HEK293T (cell line): ENCODE data around the gene FHAD1.

Experiments used
- ARNT ChIP-seq: fragments of 450-650 bp; IDR thresholded peaks from 2 replicates; pipeline ENCODE4 v1.6.1; 2017; ENCODE audit warnings: mild to moderate bottlenecking
- BHLHE40 ChIP-seq: fragments of 450-650 bp; IDR thresholded peaks from 2 replicates; pipeline ENCODE4 v1.6.1; 2016; ENCODE audit warnings: mild to moderate bottlenecking, moderate library complexity, borderline replicate concordance
- ELF4 ChIP-seq: fragments of 450-650 bp; IDR thresholded peaks from 2 replicates; pipeline ENCODE4 v1.6.1; 2017; ENCODE audit warnings: antibody characterized with exemption
- FOXA1 ChIP-seq: fragments of 450-650 bp; IDR thresholded peaks from 2 replicates; pipeline ENCODE4 v1.6.1; 2016; ENCODE audit warnings: mild to moderate bottlenecking
- FOXK2 ChIP-seq: fragments of 450-650 bp; IDR thresholded peaks from 2 replicates; pipeline ENCODE4 v1.6.1; 2016; ENCODE audit warnings: mild to moderate bottlenecking
- FOXM1 ChIP-seq: fragments of 450-650 bp; IDR thresholded peaks from 2 replicates; pipeline ENCODE4 v1.6.1; 2017; ENCODE audit warnings: mild to moderate bottlenecking, borderline replicate concordance
- HDGF ChIP-seq: fragments of 450-650 bp; IDR thresholded peaks from 2 replicates; pipeline ENCODE4 v1.6.1; 2017; ENCODE audit warnings: antibody characterized with exemption, borderline replicate concordance
- L3MBTL2 ChIP-seq: fragments of 450-650 bp; conservative IDR thresholded peaks from 2 replicates; pipeline ENCODE4 v1.6.1; 2016; ENCODE audit warnings: mild to moderate bottlenecking
- LEF1 ChIP-seq: fragments of 450-650 bp; IDR thresholded peaks from 2 replicates; pipeline ENCODE4 v1.6.1; 2017; ENCODE audit warnings: mild to moderate bottlenecking, borderline replicate concordance
- NFRKB ChIP-seq: fragments of 450-650 bp; IDR thresholded peaks from 2 replicates; pipeline ENCODE4 v1.6.1; 2016; ENCODE audit warnings: mild to moderate bottlenecking, moderate library complexity
- SP1 ChIP-seq: fragments of 450-650 bp; IDR thresholded peaks from 2 replicates; pipeline ENCODE4 v1.6.1; 2017
- SUZ12 ChIP-seq: fragments of 450-650 bp; IDR thresholded peaks from 2 replicates; pipeline ENCODE4 v1.6.1; 2016; ENCODE audit warnings: mild to moderate bottlenecking
- TARDBP ChIP-seq: fragments of 450-650 bp; IDR thresholded peaks from 2 replicates; pipeline ENCODE4 v1.6.1; 2016
- ZNF384 ChIP-seq: fragments of 450-650 bp; IDR thresholded peaks from 2 replicates; pipeline ENCODE4 v1.6.1; 2016

DNA sequence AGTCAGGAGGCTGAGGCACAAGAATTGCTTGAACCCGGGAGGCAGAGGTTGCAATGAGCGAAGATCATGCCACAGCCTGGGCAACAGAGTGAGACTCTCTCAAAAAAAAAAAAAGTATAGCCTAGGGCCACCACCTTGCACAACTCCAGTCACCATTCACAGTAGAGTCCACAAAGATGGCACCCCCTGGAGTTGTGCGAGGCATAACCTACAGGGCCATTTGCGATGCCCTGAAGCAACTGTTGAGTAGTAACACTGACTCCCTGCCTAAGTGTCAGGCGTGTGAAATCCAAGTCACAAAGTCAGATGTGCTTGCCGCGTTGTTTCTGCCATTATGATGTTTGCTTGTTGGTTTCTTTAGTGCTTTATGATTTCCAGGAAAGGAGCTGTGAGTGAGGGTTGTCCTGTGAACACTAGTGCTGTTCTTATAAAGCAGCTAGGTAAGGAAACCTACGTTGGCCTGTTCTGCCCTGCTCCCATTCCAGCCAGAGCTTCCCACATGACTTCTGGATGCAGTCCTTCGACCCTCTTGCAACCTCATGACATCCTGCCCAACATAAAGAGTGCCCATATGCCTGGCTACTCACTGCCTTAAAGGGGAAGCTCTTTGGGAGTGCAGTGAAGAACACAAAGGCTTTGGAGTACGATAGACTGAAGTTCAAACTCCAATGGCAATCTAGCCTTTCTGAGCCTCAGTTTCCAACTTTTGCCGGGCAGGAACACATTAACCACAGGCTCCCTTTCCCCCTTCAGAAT, 29.8 kb downstream of the FHAD1 start:
- TF ChIP-seq ZNF384: no peak
- no peak for TF ChIP-seq BHLHE40
- TF ChIP-seq SP1: no peak
- TF ChIP-seq FOXM1: no peak
- TF ChIP-seq L3MBTL2: no peak
- no peak for TF ChIP-seq ARNT
- TF ChIP-seq FOXA1: no peak
- no peak for TF ChIP-seq FOXK2
- TF ChIP-seq NFRKB: no peak
- no peak for TF ChIP-seq TARDBP
- TF ChIP-seq HDGF: no peak
- no peak for TF ChIP-seq LEF1
- TF ChIP-seq SUZ12: no peak
- TF ChIP-seq ELF4: no peak
